ENCODE results near the gene NQO2. TPM values are rescaled to one million over a fixed set of nuclear protein-coding genes. Genes with fewer than 3 reads are reported as not detected.

NQO2 gene
- total and polyA plus RNA-seq, 2 of the 13 experiments (the other 11 are each of a cell fraction or from before 2014, with no cell fraction given) = 32.2 to 56.5 TPM

DNA sequence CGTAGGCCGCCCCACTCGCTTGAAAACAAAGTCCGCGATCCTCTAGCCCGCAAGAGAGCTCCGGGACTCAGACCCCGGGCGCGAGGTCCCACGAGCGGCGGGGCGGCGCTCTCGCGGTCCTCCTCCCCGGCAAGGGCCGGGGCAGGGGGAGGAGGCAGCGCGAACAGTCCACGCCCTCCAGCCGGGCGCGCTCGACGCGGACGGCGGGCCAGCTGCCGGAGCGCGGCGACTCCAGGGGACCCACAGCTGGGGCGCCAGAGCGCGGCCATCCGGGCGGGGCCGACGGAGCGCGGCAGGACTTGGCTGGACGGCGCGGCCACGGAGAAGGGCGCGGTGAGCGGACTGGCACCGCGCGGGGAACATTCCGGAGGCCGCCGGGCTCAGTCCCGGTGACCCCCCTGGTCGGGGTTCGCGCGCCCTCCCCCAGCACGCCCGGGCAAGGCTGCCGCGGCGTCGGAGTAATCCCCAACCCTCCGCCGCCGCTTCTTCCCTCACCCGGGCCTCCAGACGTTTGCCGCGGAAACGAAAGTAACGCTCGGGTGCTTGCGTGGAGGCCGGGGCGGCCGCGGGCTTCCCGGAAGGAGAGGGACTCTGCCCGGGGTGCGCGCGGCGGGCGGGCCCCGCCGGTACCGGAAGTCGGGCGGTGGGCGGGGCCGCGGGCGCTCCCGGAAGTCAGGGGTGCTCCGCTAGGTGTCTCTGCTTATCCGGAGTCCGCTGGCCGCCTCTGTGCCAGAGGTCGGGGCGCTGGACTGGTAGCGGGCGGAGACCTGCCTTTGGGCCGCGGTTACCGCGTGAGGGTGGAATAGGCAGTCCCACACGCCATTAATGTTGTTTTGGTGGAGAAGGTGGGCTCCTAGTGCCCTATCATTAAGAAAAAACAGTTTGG is 68.9 kb downstream of the NQO2 start, which contains the start of gene RIPK1 (continued):
- TF ChIP-seq, protein P1, sequence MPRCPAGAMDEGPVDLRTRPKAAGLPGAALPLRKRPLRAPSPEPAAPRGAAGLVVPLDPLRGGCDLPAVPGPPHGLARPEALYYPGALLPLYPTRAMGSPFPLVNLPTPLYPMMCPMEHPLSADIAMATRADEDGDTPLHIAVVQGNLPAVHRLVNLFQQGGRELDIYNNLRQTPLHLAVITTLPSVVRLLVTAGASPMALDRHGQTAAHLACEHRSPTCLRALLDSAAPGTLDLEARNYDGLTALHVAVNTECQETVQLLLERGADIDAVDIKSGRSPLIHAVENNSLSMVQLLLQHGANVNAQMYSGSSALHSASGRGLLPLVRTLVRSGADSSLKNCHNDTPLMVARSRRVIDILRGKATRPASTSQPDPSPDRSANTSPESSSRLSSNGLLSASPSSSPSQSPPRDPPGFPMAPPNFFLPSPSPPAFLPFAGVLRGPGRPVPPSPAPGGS (CRISPR knock-in tag; IDR thresholded peaks at IDR 0.05) = peak; percentile 99
- TF ChIP-seq ZNF589 (CRISPR knock-in tag; conservative IDR thresholded peaks at IDR 0.05) (peak; percentile 61; the same call in 1 of the 2 replicates), NFYC (CRISPR knock-in tag; IDR thresholded peaks at IDR 0.05) (no peak; the same call in 1 of the 2 replicates), POLR2AphosphoS5 (IDR thresholded peaks at IDR 0.05; ENCODE audit: low read depth, low read length) (peak; percentile 90), NRL (CRISPR knock-in tag; IDR thresholded peaks at IDR 0.05; ENCODE audit: borderline replicate concordance) (peak; percentile 59; the same call in 1 of the 2 replicates), KLF6 (CRISPR knock-in tag; IDR thresholded peaks at IDR 0.05) (peak; percentile 76; the same call in 1 of the 2 replicates), TRIM24 (CRISPR knock-in tag; IDR thresholded peaks at IDR 0.05) (0 out of 2 replicates have a peak, but pooled peaks have one; percentile 1), ZNF761 (CRISPR knock-in tag; conservative IDR thresholded peaks at IDR 0.05) (peak; percentile 2; the same call in 1 of the 2 replicates), SOX6 (IDR thresholded peaks at IDR 0.05) (no peak), SOX6 (CRISPR knock-in tag; IDR thresholded peaks at IDR 0.05) (peak; percentile 58), KDM3A (CRISPR knock-in tag; IDR thresholded peaks at IDR 0.05; ENCODE audit: low read depth) (peak; percentile 60), RFX3 (CRISPR knock-in tag; IDR thresholded peaks at IDR 0.05) (no peak), KAT2B (IDR thresholded peaks at IDR 0.05; ENCODE audit: borderline replicate concordance, low read depth, low read length) (no peak), ZNF790 (CRISPR knock-in tag; IDR thresholded peaks at IDR 0.05; ENCODE audit: borderline replicate concordance) (no peak; the same call in 1 of the 2 replicates)
- TF ChIP-seq, protein P2, sequence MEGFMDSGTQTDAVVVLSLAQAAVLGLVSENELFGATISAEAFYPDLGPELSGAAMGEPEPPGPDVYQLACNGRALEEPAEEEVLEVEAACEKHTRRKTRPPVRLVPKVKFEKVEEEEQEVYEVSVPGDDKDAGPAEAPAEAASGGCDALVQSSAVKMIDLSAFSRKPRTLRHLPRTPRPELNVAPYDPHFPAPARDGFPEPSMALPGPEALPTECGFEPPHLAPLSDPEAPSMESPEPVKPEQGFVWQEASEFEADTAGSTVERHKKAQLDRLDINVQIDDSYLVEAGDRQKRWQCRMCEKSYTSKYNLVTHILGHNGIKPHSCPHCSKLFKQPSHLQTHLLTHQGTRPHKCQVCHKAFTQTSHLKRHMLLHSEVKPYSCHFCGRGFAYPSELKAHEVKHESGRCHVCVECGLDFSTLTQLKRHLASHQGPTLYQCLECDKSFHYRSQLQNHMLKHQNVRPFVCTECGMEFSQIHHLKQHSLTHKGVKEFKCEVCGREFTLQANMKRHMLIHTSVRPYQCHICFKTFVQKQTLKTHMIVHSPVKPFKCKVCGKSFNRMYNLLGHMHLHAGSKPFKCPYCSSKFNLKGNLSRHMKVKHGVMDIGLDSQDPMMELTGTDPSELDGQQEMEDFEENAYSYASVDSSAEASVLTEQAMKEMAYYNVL (CRISPR knock-in tag; IDR thresholded peaks at IDR 0.05; ENCODE audit: borderline replicate concordance) = peak; percentile 92
- TF ChIP-seq, protein P3, sequence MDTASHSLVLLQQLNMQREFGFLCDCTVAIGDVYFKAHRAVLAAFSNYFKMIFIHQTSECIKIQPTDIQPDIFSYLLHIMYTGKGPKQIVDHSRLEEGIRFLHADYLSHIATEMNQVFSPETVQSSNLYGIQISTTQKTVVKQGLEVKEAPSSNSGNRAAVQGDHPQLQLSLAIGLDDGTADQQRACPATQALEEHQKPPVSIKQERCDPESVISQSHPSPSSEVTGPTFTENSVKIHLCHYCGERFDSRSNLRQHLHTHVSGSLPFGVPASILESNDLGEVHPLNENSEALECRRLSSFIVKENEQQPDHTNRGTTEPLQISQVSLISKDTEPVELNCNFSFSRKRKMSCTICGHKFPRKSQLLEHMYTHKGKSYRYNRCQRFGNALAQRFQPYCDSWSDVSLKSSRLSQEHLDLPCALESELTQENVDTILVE (CRISPR knock-in tag; IDR thresholded peaks at IDR 0.05) = peak; percentile 99
- TF ChIP-seq, protein P4, sequence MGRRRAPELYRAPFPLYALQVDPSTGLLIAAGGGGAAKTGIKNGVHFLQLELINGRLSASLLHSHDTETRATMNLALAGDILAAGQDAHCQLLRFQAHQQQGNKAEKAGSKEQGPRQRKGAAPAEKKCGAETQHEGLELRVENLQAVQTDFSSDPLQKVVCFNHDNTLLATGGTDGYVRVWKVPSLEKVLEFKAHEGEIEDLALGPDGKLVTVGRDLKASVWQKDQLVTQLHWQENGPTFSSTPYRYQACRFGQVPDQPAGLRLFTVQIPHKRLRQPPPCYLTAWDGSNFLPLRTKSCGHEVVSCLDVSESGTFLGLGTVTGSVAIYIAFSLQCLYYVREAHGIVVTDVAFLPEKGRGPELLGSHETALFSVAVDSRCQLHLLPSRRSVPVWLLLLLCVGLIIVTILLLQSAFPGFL (CRISPR knock-in tag; IDR thresholded peaks at IDR 0.05) = no peak
- TF ChIP-seq, protein P5, sequence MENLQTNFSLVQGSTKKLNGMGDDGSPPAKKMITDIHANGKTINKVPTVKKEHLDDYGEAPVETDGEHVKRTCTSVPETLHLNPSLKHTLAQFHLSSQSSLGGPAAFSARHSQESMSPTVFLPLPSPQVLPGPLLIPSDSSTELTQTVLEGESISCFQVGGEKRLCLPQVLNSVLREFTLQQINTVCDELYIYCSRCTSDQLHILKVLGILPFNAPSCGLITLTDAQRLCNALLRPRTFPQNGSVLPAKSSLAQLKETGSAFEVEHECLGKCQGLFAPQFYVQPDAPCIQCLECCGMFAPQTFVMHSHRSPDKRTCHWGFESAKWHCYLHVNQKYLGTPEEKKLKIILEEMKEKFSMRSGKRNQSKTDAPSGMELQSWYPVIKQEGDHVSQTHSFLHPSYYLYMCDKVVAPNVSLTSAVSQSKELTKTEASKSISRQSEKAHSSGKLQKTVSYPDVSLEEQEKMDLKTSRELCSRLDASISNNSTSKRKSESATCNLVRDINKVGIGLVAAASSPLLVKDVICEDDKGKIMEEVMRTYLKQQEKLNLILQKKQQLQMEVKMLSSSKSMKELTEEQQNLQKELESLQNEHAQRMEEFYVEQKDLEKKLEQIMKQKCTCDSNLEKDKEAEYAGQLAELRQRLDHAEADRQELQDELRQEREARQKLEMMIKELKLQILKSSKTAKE (CRISPR knock-in tag; IDR thresholded peaks at IDR 0.05; ENCODE audit: borderline replicate concordance) = no peak; the same call in 1 of the 2 replicates
- TF ChIP-seq, protein P6, sequence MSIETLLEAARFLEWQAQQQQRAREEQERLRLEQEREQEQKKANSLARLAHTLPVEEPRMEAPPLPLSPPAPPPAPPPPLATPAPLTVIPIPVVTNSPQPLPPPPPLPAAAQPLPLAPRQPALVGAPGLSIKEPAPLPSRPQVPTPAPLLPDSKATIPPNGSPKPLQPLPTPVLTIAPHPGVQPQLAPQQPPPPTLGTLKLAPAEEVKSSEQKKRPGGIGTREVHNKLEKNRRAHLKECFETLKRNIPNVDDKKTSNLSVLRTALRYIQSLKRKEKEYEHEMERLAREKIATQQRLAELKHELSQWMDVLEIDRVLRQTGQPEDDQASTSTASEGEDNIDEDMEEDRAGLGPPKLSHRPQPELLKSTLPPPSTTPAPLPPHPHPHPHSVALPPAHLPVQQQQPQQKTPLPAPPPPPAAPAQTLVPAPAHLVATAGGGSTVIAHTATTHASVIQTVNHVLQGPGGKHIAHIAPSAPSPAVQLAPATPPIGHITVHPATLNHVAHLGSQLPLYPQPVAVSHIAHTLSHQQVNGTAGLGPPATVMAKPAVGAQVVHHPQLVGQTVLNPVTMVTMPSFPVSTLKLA (IDR thresholded peaks at IDR 0.05) = peak; percentile 5; the same call in 1 of the 2 replicates
